ENCODE measurements around the gene DOHH. TPM values are rescaled to one million over a fixed set of nuclear protein-coding genes. Genes with fewer than 3 reads are reported as not detected.

Gene DOHH
- total RNA-seq, 1 experiment from 2014 or later = 24.9 TPM

GRCh38 chr19:3462991-3463713, 37.3 kb downstream of the DOHH start:
- Histone ChIP-seq H3K9me3 (ENCODE audit: control insufficient read depth, insufficient read depth, low read depth, low read length) (no peaks in the 10 kb centered on the region), H3K27me3 (ENCODE audit: control insufficient read depth, insufficient read depth, low read length) (no peaks in the 10 kb centered on the region), H3K36me3 (ENCODE audit: control insufficient read depth, insufficient read depth, low read length) (no peaks in the 10 kb centered on the region), H3K27ac (ENCODE audit: low read length) (no peak overlapping the region), H3K4me1 (ENCODE audit: control insufficient read depth, insufficient read depth, low read length) (peaks cover 6% of the 10 kb centered on the region), H3K4me3 (ENCODE audit: low read depth in 2 of 2, low read length in 2 of 2) (no peak overlapping the region)
- TF ChIP-seq REST (IDR thresholded peaks at IDR 0.05; ENCODE audit: insufficient read depth in 1 of 2, low read depth in 2 of 2, low read length in 1 of 2) = no peak
- TF ChIP-seq TCF7L2 (IDR thresholded peaks at IDR 0.05; ENCODE audit: low read depth, low read length) = no peak
- TF ChIP-seq POLR2AphosphoS5 (IDR thresholded peaks at IDR 0.05; ENCODE audit: low read depth, low read length) = no peak
- no peak for TF ChIP-seq CTCF (IDR thresholded peaks at IDR 0.05)
- no peak for TF ChIP-seq SIN3A (IDR thresholded peaks at IDR 0.05; ENCODE audit: borderline replicate concordance, insufficient read depth, low read depth, low read length)
- ChIA-PET POLR2A (no interaction called here), CTCF (interaction anchor here (0.6 kb wide), 1 partner anchor 900 kb away, joined by 5 read pairs; no protein-coding TSS in a partner anchor)
- in situ Hi-C loops (cut with HindIII; ENCODE audit: low pct_unique_long_range_greater_than_20kb, low sequenced_read_pairs) (no loop called here), intact Hi-C loops (cut with micrococcal nuclease; ENCODE audit: unreplicated experiment) (no loop called here)
- ATAC-seq (no peak), DNase-seq (ENCODE audit: low read depth, low spot score) (no peak)
- BruUV-seq (replicated peaks) = TSS peak; percentile 75

- in situ Hi-C loops (cut with HindIII; ENCODE audit: low pct_unique_long_range_greater_than_20kb, low sequenced_read_pairs) (no loop called here), intact Hi-C loops (cut with micrococcal nuclease; ENCODE audit: unreplicated experiment) (no loop called here)
- H3K9me3 ChIP-seq (ENCODE audit: control insufficient read depth, insufficient read depth, low read depth, low read length) = no peaks in the 10 kb centered on the region
- H3K4me1 ChIP-seq (ENCODE audit: control insufficient read depth, insufficient read depth, low read length) = peaks cover 25% of the 10 kb centered on the region
- no peaks in the 10 kb centered on the region for H3K27me3 ChIP-seq (ENCODE audit: control insufficient read depth, insufficient read depth, low read length)
- H3K36me3 ChIP-seq (ENCODE audit: control insufficient read depth, insufficient read depth, low read length) = no peaks in the 10 kb centered on the region
- no peak for ATAC-seq
- H3K27ac ChIP-seq (ENCODE audit: low read length) = no peak overlapping the region
- no peak for TF ChIP-seq POLR2AphosphoS5 (IDR thresholded peaks at IDR 0.05; ENCODE audit: low read depth, low read length)
- no peak for TF ChIP-seq SIN3A (IDR thresholded peaks at IDR 0.05; ENCODE audit: borderline replicate concordance, insufficient read depth, low read depth, low read length)
- TF ChIP-seq CTCF (IDR thresholded peaks at IDR 0.05) = no peak
- no peak for TF ChIP-seq TCF7L2 (IDR thresholded peaks at IDR 0.05; ENCODE audit: low read depth, low read length)
- TF ChIP-seq REST (IDR thresholded peaks at IDR 0.05; ENCODE audit: insufficient read depth in 1 of 2, low read depth in 2 of 2, low read length in 1 of 2) = no peak
- POLR2A ChIA-PET = no interaction called here
- CTCF ChIA-PET = no interaction called here
- no peak overlapping the region for H3K4me3 ChIP-seq (ENCODE audit: low read depth in 2 of 2, low read length in 2 of 2)
- BruUV-seq (replicated peaks) = no TSS peak
- DNase-seq (ENCODE audit: low read depth, low spot score) = no peak
Observed at GRCh38 chr19:3459965-3460582, 40.4 kb downstream of the DOHH start.

Measured in Panc1 (cell line).